Muscle layer of colon (tissue), 2 donors: ENCODE data around the gene ALKBH8.
"Not testable (repeated sequence)": the region's sequence is repeated elsewhere in the genome, so short reads cannot be mapped to it uniquely, and the experiment has no call there.

Experiments
- H3K27ac ChIP-seq: one replicate; pipeline ENCODE4 v1.7.0; 2013; ENCODE audit warnings: low read depth, mild to moderate bottlenecking, low read length, moderate library complexity
- H3K27me3 ChIP-seq, 2 donors: one replicate each; pipeline ENCODE4 v1.7.0; 2013; ENCODE audit warnings: low read length in 2 of 2, mild to moderate bottlenecking in 2 of 2; ENCODE audit not compliant: insufficient read depth in 2 of 2, control insufficient read depth in 1 of 2
- H3K36me3 ChIP-seq: one replicate; pipeline ENCODE4 v1.7.0; 2013; ENCODE audit warnings: mild to moderate bottlenecking, low read length; ENCODE audit not compliant: insufficient read depth
- H3K4me1 ChIP-seq: one replicate; pipeline ENCODE4 v1.7.0; 2013; ENCODE audit warnings: mild to moderate bottlenecking, low read length; ENCODE audit not compliant: insufficient read depth
- H3K4me3 ChIP-seq, 2 donors: one replicate each; pipeline ENCODE4 v1.7.0; 2013; ENCODE audit warnings: low read length in 2 of 2, low read depth in 1 of 2, mild to moderate bottlenecking in 1 of 2, moderate library complexity in 1 of 2
- H3K9ac ChIP-seq: one replicate; pipeline ENCODE4 v1.7.0; 2013; ENCODE audit warnings: low read length
- H3K9me3 ChIP-seq: one replicate; pipeline ENCODE4 v1.7.0; 2013; ENCODE audit warnings: mild to moderate bottlenecking, low read length
- donor health status: abdominal sarcoma.
- donor health status: Adenocarcinoma of cecum.

Gene ALKBH8

DNA sequence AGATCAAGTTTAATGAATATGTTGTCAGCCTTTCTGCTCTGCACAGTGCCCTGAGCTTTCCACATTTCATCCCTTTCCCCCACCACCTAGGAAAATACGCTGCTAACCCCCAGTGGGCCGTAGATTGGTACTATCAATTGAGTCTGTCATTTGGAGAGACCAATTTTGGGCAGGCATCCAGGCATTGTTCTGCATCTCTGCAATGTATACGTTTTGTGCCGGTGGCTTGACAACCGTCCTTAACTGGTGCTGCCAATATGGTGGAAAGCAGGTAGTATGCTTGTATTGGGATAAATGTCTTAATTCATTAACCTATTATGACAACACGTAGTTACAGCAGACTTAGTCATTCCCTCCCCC, 26.7 kb upstream of the ALKBH8 start:
- no peak overlapping the region for H3K27ac ChIP-seq
- peak overlapping the region in 1 of 2 donors; percentile 63 for H3K4me3 ChIP-seq
- no peaks in the 10 kb centered on the region for H3K4me1 ChIP-seq
- H3K9me3 ChIP-seq: no peaks in the 10 kb centered on the region
- H3K9ac ChIP-seq: no peak overlapping the region
- H3K27me3 ChIP-seq: peaks cover 23 to 39% of the 10 kb centered on the region in 2 donors
- H3K36me3 ChIP-seq: no peaks in the 10 kb centered on the region

DNA sequence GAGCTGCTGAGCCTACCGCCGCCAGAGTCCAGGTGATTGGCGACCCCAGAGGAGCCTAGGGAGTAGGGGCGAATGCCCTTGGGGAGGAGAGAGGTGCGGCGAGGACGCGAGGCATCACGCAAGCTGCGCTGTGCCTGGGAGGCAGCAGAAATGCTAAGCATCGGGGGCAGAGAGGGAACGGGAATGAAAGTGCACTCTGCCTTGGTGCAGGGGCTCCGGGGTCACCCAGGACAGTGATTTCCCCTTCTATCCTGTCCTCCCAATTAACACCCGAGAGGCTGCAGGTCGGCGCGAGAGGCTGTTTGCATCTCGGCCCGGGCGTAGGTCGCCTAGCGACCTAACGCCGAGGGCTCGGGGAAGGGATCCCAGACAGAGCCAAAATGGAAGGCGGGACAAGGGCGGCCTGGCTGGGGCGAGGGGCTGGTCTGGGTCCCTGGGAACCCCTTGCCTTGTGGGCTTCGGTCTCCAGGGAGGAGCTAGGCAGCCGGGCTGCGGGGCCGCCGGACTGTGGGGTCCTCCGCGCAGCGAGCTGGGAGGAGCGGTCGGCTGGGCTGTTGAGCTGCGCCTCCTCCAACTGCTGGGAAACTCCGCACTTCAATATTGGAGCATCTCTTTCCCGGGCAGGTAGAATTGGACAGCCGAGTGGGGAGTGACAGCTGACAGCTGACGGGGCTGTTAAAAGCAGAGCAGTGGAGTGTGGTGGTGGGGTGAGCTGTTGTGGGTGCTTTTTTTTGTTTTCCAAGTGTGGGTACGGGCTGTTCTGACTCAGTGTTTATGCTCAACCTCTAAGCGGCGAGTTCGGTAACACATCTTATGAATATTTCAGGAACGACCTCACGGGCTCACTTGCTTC, 26.1 kb upstream of the ALKBH8 start:
- Histone ChIP-seq H3K9me3 (no peaks in the 10 kb centered on the region), H3K4me3 (peak overlapping the region; percentile 47 to 63), H3K27ac (no peak overlapping the region), H3K9ac (no peak overlapping the region), H3K27me3 (peaks cover 23 to 39% of the 10 kb centered on the region in 2 donors), H3K36me3 (no peaks in the 10 kb centered on the region), H3K4me1 (no peaks in the 10 kb centered on the region)

DNA sequence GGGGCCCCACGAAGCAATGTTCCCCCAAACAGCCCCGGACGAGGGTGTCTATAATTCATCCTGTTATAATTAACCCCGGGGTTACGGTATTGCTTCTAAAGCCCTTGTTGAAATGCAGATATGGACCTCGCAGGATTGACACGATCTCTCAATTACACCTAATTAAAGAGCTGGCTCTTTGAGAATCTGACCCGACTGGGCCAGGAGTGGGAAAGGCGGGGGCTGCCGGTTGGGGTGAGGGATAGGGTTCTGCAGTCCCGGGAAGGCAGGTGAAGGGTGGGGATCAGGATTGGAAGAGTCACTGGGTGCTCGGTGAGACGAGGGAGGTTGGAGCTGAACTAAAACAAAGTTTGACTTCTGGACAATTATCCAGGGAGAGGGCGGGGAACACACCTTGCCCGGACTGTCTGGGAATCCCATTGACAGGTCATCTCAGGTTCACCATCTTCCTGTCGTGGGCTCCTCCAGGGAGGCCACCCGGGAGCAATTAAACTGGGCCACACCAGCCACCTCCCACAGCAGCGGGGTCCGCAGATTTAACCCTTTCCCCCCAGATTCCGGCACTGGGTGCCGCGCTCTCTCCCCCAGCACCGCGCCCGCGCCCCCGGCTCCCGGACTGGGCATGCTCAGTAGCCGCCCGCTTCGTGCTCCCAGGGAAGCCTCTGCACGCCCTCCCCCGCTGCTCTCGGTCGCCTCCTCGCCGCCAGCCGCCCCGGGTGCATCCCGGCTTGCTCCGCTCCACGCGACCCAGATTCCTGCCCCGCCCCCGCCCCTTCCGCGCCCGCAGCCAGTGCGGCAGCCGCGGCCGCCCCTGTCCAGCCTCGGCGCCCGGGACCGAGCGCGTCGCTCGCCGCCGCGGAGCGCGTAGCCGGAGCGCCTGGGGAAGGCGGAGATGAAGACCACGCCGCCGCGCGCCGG, 25.2 kb upstream of the ALKBH8 start, which contains the start of gene ELMOD1:
TSS of gene ELMOD1 (plus strand) at position 688 of the 918 bp plus-strand sequence. CDS start 27,043 bp downstream, outside the sequence.
- Histone ChIP-seq H3K36me3 (no peaks in the 10 kb centered on the region), H3K27me3 (peaks cover 23 to 39% of the 10 kb centered on the region in 2 donors), H3K27ac (no peak within 1 kb of the TSS), H3K9me3 (no peaks in the 10 kb centered on the region), H3K4me3 (peak within 1 kb of the TSS; percentile 47 to 63), H3K9ac (no peak within 1 kb of the TSS), H3K4me1 (no peaks in the 10 kb centered on the region)

DNA sequence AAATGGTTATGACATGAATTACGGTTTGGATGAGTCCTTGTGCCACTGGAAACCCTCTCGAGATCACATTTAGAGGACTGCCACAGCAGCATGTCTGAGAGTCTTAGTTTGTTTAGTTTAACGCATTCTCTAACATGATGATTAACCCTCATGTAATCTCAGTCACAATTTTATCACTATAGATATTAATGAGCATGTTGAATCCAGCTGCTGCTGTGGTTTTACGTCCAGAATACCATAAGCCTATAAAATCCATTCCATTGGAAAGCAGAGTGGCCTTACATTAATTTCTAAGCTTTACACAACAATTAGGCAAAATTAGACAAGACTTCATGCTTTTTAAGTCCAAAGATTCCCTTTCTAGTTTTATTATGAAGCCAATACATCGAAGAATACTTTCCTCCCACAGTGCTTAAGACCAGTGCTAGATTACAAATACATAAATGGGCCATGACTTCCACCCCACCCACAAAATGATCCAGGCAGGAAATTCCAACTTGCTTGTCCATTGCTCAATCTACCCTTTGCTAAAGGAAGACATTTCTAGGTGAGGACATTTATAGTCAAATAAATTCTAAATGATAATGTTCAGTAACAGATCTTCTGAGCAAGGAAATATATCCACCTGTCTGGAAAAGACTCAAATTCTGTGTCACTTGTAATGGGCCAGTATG, 21.9 kb upstream of the ALKBH8 start:
- Histone ChIP-seq H3K27me3 (peaks cover 20 to 29% of the 10 kb centered on the region in 2 donors), H3K4me1 (no peaks in the 10 kb centered on the region), H3K27ac (no peak overlapping the region), H3K9ac (no peak overlapping the region), H3K9me3 (no peaks in the 10 kb centered on the region), H3K36me3 (no peaks in the 10 kb centered on the region), H3K4me3 (no peak overlapping the region)

DNA sequence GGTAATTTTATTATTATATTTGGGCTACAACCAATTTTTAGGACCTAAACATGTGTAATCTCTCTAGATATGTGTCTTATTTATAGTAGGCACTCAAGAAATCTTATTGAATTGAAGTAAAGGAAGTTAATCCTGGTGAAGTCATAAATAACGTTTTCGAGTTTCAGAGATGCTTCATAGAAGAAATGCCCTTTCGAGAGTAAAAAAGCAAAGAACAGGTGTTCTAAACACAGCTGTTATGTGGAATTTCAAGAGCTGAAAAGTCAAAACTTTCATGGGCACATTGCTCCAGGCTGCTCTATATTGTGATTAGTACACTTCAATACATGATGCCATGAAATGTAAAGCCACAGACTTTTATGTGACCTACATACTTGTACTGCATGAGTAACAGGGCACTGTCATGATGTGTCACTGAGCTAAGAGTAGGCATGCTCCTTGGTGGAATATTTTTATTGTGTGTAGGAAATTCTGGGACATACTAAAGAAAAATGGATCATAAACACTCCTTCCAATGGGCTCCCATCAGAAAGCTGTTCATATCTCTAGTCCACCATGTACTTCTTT, 18.2 kb upstream of the ALKBH8 start:
- no peaks in the 10 kb centered on the region for H3K4me1 ChIP-seq
- no peaks in the 10 kb centered on the region for H3K9me3 ChIP-seq
- H3K36me3 ChIP-seq: no peaks in the 10 kb centered on the region
- no peak overlapping the region for H3K9ac ChIP-seq
- peaks cover 0 to 5% of the 10 kb centered on the region in 2 donors for H3K27me3 ChIP-seq
- H3K27ac ChIP-seq: no peak overlapping the region
- H3K4me3 ChIP-seq: no peak overlapping the region

DNA sequence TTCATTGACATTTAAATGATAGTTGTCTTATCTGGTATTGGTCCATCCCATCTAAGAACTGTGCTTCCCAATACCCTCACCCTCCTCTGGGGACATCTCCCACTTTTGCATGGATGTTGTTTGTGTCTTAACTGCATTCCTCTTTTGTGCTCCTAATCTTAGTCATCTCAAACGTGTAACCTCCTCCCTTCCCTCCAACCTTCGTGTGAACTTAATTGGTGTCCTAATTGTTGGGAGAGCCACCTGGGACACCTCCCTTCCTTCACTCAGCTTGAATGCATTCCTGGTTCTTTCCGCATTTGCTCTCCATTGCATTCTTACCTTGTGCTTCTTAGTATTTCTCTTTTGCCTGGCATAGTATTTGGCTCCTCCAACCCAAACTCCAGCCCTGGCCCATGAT, 15.6 kb upstream of the ALKBH8 start:
- H3K9me3 ChIP-seq: no peaks in the 10 kb centered on the region
- H3K9ac ChIP-seq: no peak overlapping the region
- H3K4me3 ChIP-seq: no peak overlapping the region
- H3K27me3 ChIP-seq: no peaks in the 10 kb centered on the region
- no peaks in the 10 kb centered on the region for H3K36me3 ChIP-seq
- no peaks in the 10 kb centered on the region for H3K4me1 ChIP-seq
- H3K27ac ChIP-seq: no peak overlapping the region

DNA sequence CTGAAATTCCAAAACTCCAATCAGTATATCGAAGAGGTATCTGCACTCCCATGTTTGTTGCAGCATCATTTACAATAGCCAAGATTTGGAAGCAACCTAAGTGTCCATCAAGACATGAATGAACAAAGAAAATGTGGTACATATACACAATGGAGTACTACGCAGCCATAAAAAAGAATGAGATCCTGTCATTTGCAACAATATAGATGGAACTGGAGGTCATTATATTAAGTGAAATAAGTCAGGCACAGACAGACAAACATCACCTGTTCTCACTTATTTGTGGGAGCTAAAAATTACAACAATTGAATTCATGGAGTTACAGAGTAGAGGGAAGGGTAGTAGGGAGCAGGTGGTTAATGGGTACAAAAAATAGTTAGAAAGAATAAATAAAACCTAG, 13.6 kb upstream of the ALKBH8 start:
- H3K27me3 ChIP-seq, H3K9me3 ChIP-seq, H3K9ac ChIP-seq, H3K36me3 ChIP-seq, H3K4me3 ChIP-seq, H3K27ac ChIP-seq, H3K4me1 ChIP-seq: not testable (repeated sequence)

DNA sequence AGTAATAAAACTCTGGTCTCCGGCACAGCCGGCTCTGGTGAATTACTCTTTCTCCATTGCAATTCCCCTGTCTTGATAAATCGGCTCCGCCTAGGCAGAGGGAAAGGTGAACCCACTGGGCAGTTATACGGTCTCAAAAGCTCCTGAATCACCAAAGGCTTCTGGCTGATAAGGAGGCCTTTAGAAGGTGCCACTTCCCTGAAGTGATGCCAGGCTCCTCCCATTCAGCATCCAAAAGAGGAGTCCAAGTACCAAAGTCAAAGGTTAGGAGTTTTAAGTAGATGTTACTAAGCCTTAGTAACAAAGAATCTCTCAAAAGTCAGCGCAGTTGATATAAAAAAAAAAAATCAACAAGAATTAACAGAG, 11.8 kb upstream of the ALKBH8 start:
- no peak overlapping the region for H3K4me3 ChIP-seq
- H3K4me1 ChIP-seq: no peaks in the 10 kb centered on the region
- no peak overlapping the region for H3K27ac ChIP-seq
- H3K9ac ChIP-seq: no peak overlapping the region
- no peaks in the 10 kb centered on the region for H3K36me3 ChIP-seq
- no peaks in the 10 kb centered on the region for H3K9me3 ChIP-seq
- H3K27me3 ChIP-seq: no peaks in the 10 kb centered on the region

DNA sequence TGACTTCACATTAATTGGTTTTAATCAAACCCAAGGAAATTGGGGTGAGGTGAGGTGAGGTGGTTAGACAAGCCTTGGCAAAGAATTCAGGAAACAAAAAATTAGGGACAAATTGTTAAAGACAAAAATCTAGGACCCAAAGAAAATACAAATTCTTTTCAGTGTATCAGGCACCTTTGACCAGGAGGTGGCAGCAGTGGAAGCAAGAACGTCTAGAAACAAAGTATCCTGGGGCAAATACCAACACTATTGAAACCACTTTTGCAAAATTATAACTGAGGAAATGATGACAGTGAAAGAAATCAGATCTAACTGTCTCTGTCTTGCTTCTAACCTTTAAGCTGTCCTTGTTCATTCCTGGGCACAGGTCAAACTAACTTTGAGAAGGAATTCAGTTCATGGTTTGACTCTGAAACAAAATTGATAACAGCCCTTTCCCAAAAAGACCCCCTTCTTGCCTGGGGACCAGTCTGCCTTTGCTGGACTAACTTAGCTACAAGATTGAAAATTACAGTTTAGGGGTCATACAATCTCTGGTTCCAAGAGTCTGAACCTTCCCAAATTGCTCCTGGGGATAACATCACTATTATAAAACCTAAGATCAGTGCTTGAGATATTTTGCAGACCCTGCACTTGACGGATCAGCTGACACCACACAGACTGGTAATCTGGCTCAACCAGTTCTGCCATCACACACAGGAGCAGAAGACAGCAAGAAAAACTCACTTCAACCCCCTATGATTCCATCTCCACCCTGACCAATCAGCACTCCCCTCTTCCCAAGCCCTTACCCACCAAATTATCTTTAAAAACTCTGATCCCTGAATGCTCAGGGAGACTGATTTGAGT, 11.2 kb upstream of the ALKBH8 start:
- not testable (repeated sequence) for H3K36me3 ChIP-seq, H3K9me3 ChIP-seq, H3K4me3 ChIP-seq, H3K4me1 ChIP-seq, H3K27ac ChIP-seq, H3K27me3 ChIP-seq, H3K9ac ChIP-seq

DNA sequence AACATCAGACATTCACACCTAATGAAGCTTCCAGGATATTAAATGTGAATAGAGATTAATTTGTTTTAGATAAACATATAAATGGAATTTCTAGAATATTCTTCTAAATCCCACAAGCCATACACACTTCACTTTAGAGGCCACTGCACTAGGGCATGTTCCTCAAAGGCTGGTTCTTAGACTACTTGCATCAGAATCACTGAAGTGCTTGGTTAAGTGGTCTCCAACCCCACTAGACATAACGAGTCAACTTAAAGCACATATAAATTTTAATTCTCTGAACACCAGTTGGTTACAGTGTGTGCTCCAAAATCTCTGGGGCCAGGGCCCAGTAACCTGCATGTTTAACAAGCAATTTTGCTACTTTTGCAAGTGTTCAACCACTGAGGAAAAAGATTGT, 7.9 kb upstream of the ALKBH8 start:
- Histone ChIP-seq H3K36me3 (no peaks in the 10 kb centered on the region), H3K4me1 (no peaks in the 10 kb centered on the region), H3K27ac (no peak overlapping the region), H3K9ac (no peak overlapping the region), H3K27me3 (no peaks in the 10 kb centered on the region), H3K4me3 (no peak overlapping the region), H3K9me3 (no peaks in the 10 kb centered on the region)
